22Rv1 (cell line): ENCODE results near the gene KCNH8.

Experiments
- CTCF ChIP-seq: fragments of 450-650 bp; IDR thresholded peaks from 2 replicates; pipeline ENCODE4 v1.5.1; 2017; ENCODE audit warnings: mild to moderate bottlenecking
- ZFX ChIP-seq: fragments of 450-650 bp; IDR thresholded peaks from 2 replicates; pipeline ENCODE4 v1.6.1; 2017; ENCODE audit warnings: antibody characterized with exemption, borderline replicate concordance

- TF ChIP-seq CTCF (no peak), ZFX (no peak)
Measured at GRCh38 chr3:19506171-19506570, 357.9 kb downstream of the KCNH8 start.
